A549 (cell line): Measurements from ENCODE around the gene AURKB.

Experiments
- CEBPB ChIP-seq, 2 experiments: fragments of >200 bp in 1 of 2; sonication (Bioruptor Twin) in 1 of 2; formaldehyde crosslinking in 1 of 2; IDR thresholded peaks; 2 replicates each; pipeline ENCODE4 v1.6.1; 2012 to 2016
- CTCF ChIP-seq: fragments of >200 bp; sonication (Bioruptor Twin); formaldehyde crosslinking; IDR thresholded peaks from 3 replicates; pipeline ENCODE4 v1.5.1; 2016
- POLR2A ChIP-seq: IDR thresholded peaks from 2 replicates; pipeline ENCODE4 v1.6.1; 2012; ENCODE audit warnings: mild to moderate bottlenecking, low read length
- RAD21 ChIP-seq, 2 experiments: fragments of >200 bp in 1 of 2; sonication (Bioruptor Twin) in 1 of 2; formaldehyde crosslinking in 1 of 2; IDR thresholded peaks in 1 of 2; conservative IDR thresholded peaks in 1 of 2; 2 replicates in 1 of 2; 3 replicates in 1 of 2; pipeline ENCODE4 v1.6.1; 2012 to 2018; ENCODE audit warnings: inconsistent platforms in 1 of 2
- RARB ChIP-seq: fragments of 250-450 bp; sonication (Bioruptor Pico); IDR thresholded peaks from 2 replicates; pipeline ENCODE4 v1.8.0; 2021; ENCODE audit warnings: mild to moderate bottlenecking, moderate library complexity
- RFX5 ChIP-seq: fragments of 450-650 bp; IDR thresholded peaks from 2 replicates; pipeline ENCODE4 v1.7.1; 2014; ENCODE audit warnings: antibody characterized with exemption, mild to moderate bottlenecking, moderate library complexity

DNA sequence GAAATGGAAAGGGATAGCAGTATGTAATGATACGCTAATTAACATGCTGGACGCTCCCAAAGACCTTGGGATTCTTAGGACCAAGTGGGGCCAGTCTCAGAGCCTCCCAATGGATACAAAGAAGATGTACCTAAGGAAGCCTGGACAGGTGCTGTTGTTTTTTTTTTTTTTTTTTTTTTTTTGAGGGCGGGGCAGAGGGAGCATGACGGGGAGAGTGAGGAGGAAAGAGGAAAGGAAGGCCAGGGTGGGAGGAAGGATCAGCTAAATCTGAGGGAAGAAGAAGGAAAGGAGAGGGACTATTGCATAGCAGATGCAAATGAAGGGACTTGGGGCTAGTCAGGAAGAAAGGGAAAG lies 50.2 kb downstream of the AURKB start:
- TF ChIP-seq CTCF (no peak), CEBPB (IDR thresholded peaks at IDR 0.05) (no peak), POLR2A (no peak), RAD21 (conservative IDR thresholded peaks at IDR 0.05 in 1 of 2, IDR thresholded peaks at IDR 0.05 in 1 of 2) (no peak), RARB (CRISPR knock-in tag) (no peak), RFX5 (no peak)
